Caki2 (cell line): ENCODE data around the gene UBE2E2. TPM values are rescaled to one million over a fixed set of nuclear protein-coding genes. Genes with fewer than 3 reads are reported as not detected.

ENCODE experiments used
- DNase-seq: peaks from one replicate; pipeline ENCODE4 v3.0.0-alpha.2; 2015; ENCODE audit warnings: low read depth
- in situ Hi-C: cut with HindIII; loops from 2 replicates; pipeline ENCODE4 v1.10.0; 2016; ENCODE audit warnings: low sequenced_read_pairs, low pct_unique_long_range_greater_than_20kb, mixed read lengths
- total RNA-seq: library from RNA; depleted of rRNA; stranded (reverse); fragments of >200 nt; shearing (Covaris generic); gene quantifications from 2 replicates; pipeline ENCODE4 v1.2.3, GENCODE V29; 2014; ENCODE audit warnings: low replicate concordance

The UBE2E2 gene
- total RNA-seq, 1 experiment from 2014 or later = 37.9 TPM

DNA sequence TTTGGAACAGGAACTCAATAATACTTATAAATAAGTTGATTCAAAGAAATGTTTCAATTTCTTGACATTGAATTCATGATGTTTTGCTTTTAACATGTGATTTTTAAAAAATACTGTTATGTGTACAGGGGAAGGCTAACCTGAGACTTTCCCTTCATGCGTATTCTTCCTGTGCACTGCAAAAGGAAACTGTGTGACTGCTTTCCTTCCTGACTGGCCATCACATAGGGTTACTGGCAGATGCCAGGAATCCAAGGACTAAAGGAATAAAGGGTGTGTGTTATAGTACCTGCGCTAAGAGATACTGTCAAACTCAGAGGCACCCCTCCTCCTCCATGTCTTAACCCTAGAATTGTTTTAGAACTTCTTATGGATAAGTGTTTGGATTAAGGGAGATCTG, 236.0 kb downstream of the UBE2E2 start:
- in situ Hi-C loops = no loop called here
- DNase-seq = no peak

DNA sequence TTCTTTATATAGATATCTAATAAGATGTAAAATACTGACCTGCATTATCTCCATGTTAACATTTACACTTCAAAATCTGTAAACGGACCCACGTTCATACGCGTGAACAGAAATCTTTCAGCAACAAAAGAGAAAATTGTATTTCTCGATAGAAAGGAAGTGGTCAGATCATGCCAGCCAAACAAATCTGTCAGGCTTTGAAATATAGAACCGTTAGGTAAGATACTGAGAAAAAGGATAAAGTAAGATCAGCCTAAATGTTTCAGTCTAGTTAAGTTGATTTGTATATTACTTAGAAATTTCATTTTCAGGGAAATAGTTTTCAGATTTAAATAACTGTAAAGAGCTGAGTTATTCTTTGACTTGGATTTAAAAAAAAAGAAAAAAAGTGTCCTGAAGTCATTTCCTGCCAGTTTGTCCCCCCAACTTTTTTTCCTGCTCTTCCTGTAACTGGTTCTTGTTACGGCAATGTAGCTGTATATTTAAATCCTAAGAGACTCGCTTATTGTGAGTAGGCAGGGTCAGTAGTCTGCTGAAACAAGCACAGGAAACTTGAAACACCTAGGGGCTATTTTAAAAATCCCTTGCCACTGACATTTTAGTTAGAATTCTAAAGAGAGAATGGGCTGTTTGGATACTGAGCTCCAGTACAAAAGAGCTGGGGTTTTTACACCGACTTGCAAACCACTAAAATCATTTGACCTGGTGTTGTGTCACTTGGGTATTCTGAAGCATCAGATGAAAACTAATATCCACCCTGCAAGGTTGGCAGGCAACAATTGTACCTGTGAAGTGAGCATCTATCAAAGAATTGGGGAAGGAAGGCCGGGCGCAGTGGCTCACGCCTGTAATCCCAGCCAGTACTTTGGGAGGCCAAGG, 237.5 kb downstream of the UBE2E2 start:
- no peak for DNase-seq
- in situ Hi-C loops = no loop called here

DNA sequence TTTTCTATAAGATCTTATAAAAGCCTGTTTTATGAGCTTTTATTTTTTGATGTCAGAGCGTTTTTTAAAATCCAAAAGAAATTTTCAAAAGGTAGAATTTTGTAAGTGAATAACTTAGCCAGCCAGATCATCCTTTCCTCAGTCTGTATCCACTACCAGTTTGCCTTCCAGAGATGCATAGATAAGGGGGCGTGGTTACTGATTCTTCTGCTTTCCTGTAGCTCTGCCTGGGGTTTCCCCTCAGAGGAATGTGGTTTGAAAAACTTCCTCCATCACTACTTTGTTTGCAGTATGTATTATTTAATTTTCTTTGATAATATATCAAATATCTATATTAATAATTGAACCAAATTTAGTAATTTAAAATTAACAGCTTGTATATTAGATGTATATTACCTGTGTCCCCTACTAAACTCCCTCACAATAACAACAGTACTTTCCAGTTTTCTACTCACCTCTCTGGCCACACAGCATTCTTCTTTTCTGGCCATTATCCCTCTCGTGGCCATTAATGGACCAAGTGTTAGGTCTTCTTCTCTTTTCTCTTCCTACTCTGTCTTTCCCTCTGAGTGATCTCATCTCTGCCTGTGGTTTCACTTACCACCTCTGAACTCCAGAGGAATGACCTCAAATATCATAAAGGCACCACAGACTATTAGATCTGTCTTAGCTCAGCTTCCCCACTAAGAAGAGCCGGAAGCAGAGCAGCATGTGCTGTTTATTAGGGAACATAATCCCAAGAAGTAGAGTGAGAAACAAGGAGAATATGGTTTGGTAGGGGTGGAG, 239.7 kb downstream of the UBE2E2 start:
- in situ Hi-C loops = no loop called here
- no peak for DNase-seq

DNA sequence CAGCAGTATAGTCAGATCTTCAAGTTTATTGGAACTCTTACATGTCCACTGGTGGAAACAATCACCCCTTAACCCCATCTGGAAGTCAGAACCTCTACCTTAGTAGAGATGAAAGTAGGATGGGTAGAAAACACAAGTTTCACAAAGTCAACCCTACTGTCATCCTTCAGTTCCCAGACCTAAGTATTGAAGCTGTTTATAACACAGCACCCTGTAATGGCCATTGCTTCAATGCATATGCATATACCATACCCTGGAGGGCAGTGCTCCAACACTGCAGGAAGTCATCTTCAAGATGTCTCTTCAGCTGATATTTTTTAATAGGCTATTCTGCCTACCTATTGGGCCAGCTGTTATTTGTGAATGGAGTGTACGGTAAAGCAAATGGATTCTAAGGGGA, 241.3 kb downstream of the UBE2E2 start:
- in situ Hi-C loops = no loop called here
- DNase-seq = no peak

DNA sequence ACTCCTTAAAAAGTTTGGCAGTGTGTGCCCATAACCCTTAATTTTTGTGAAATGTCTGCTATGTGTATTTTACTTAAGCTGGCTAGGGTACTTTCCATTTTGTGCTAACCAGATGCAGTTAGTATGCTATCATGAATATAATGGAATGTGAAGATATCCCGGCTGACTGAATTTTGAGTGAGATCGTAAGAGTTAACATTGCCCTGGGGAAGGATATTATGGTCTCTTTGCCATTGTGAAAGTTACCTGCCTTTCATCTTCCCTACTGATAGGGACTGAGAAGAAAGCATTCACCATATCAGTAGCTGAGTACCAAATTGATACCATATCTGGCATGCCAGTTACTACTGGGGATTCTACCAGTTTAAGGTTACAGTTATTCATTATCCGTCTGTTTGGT, 243.2 kb downstream of the UBE2E2 start:
- in situ Hi-C loops = no loop called here
- DNase-seq = no peak

DNA sequence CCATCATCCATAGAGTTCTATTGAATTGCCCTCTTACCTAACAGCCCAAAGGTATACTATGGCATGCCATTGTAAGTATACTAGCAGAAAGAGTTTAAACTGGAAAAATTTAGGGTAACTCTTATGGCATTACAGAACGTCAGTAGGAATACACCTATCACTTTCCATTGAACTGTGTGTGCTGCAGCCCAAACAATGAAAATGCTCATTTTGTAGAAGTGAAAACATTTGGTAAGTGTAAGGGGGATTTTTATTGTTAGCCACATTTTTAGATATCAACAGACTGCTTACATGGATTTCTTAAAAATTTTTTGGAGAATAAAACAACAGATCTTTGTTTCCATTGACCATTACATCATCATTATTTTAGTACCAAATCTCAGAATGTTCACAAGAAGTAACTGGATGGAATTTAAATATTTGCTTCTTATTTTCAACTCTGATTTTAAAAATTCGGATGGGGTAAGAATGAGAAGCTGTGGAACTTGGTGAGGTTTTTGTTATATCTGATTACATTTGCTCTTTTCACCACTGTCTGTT, 245.9 kb downstream of the UBE2E2 start:
- DNase-seq = no peak
- in situ Hi-C loops = no loop called here

DNA sequence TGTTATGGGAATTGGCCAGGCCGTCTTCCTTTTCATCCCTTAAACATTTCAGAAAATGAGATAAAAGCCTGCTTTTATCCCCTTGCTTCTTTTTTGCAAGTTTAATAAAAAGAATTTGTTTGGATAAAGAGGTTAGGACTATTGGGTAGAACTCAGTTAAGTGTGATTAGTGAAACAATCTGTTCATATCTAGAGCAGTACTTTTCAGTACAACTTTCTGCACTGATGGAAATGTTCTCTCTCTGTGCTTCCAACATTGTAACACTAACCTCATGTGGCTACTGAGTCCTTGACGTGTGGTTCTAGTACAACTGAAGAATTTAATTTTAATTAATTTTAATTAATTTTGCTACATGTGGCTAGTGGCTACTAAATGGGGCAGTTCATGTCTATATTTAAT, 246.9 kb downstream of the UBE2E2 start:
- in situ Hi-C loops = no loop called here
- no peak for DNase-seq

DNA sequence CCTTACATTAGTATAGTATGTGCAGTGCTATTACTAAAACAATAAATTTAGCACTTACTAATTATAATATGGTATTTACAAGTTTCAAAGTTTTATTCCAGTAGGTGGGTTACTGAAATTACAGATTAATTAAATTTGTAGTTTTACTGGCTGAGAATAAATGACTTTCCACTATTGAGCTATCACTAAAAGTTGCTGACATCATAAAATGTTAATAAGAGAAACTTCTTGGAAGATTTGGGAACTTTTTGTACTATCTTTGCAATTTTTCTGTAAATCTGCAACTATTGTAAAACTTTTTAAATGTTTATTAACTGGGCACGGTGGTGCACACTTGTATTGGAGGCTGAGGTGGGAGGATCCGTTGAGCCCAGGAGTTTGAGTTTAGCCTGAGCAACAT, 247.7 kb downstream of the UBE2E2 start:
- DNase-seq = no peak
- in situ Hi-C loops = no loop called here

DNA sequence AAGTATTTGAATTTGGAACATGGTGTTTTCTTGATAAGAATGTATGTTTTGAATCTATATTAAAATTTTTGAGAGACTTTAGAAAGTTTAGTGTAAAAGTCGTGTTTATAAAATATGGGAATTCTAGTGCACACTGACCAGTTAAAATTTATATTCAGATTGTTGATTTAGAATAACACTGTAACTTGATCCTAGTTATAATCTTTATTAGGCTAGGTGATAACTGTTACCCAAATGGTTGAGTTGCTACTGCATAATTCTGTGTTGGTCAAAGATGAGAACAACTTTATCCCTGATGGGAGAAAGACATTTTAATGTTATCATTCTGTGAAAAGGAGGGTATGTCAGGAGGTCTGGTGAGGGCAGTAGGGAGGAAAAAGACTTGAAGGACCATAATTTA, 249.3 kb downstream of the UBE2E2 start:
- no peak for DNase-seq
- in situ Hi-C loops = no loop called here

DNA sequence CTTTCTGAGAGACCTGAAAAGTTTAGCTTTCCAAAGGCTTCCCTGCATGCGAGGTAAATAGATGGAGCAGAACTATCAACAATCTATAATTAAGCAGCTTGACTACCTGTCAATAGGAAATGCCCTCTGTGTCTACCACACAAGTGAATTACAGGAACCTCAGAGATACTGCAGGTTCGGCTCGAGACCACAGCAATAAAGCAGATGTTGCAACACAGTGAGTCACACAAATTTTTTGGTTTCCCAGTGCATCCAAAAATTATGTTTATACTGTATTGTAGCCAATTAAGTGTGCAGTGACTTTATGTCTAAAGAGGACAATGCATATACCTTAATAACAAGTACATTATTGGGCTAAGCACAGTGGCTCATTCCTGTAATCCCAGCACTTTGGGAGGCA, 252.0 kb downstream of the UBE2E2 start:
- no peak for DNase-seq
- in situ Hi-C loops = no loop called here

DNA sequence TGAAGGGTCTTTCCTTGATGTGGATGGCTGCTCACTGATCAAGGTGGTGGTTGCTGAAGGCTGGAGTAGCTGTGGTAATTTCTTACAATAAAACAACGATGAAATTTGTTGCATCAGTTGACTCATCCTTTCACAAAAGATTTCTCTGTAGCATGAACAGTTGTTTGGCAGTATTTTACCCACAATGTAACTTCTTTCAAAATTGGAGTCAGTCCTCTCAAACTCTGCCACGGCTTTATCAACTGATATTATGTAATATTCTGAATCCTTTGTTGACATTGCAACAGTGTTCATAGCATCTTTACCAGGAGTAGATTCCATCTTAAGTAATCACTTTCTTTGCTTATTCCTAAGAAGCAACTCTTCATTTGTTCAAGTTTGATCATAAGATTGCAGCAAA, 252.6 kb downstream of the UBE2E2 start:
- DNase-seq = no peak
- in situ Hi-C loops = no loop called here

DNA sequence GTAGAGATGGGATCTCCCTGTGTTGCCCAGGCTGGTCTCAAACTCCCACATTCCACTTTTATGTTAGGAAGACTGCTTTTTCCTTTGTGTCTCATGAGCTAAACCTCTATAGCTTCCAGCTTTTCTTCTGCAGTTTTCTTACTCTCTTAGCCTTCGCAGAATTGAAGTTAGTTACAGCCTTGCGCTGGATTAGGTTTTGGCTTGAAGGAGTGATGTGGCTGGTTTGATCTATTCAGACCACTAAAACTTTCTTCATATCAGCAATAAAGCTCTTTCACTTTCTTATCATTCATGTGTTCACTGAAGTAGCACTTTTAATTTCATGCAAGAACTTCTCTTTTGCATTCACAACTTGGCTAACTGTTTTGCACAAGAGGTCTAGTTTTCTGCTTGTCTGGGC, 254.6 kb downstream of the UBE2E2 start:
- DNase-seq = no peak
- in situ Hi-C loops = no loop called here

DNA sequence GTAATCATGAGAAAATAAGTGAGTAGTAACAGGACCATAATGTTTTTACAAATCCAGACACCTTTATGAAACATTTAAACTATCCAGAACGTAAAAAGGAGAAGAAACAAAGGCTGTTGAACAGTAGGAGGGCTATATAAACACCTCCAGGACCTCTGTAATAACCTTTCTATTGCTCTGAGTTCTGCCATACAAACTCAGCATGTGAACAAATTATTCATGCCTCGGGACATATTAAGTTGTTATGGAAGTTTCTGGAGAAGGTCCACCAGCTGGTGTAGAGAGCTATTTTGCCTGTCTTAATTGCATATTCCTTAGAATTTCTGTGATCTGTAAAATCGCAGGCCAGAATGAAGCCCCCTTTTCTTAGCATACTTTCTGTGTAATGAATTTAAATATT, 256.3 kb downstream of the UBE2E2 start:
- DNase-seq = no peak

DNA sequence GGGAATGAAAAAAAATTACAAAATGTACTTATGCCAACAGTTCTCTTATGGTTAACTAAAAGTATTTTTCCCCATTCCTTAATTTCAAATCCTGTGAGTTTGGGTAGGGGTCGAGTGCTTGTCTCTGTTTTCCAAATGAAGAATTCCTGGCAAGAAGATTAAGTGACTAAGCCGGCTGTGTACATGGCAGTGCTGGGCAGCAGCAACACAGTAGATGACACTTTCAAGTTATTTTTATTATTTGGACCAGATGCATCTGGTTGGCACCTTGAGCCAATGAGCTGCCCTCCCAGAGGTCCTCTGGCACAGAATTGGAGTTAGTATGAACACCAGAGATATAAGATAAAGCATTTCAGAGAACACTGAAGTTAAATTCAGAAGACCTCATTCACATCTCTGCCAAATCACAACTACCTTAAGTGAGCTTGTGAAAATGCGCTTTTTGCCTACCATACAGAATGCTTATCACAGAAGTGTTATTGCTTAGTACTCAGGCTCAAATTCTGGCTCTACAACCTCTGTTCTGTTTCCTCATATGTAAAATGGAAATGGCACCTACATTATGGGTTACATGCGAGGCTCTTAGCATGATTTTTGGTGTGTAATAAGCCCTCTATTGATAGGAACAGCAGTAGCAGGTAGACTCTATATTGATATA, 256.9 kb downstream of the UBE2E2 start:
- no peak for DNase-seq
- in situ Hi-C loops = no loop called here

More for the DNA sequence above, 256.3 kb downstream of the UBE2E2 start:
- in situ Hi-C loops = no loop called here

DNA sequence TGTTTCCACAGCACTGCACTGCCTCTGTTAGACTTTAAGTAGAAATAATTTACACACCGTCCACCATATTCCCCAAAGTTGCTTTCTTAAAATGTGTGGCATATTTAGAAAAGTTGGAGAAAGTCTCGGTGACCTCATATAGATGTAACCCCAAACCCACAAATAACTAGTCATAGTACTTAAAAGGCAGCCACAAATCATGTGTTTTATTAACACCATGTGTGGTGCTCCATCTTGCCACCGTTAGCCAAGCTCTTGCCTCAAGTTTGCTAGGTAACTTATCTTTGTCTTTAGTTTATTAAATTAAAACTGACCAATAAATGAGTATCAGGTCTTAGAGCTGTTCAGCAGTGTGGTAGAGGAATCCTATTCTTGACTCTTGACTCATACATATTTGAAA, 257.9 kb downstream of the UBE2E2 start:
- in situ Hi-C loops = no loop called here
- no peak for DNase-seq

DNA sequence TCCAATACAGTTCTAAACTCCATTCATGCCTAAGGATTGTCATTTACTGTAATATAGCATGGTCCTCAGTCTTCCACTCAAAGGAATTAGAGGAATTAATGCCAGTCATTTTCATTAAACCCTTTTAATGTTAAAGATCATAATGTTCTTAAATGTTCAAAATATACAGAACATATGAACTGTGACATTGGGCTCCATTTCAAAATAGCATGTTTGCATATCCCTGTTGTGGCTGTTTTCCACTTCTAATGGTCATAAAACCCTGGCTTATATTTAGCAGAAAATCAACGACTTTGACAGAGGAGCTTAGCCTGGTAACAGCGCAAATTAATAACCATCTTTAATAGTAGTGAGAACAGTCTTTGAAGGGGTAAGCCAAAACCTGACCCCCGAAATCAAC, 260.7 kb downstream of the UBE2E2 start:
- no peak for DNase-seq
- in situ Hi-C loops = no loop called here

DNA sequence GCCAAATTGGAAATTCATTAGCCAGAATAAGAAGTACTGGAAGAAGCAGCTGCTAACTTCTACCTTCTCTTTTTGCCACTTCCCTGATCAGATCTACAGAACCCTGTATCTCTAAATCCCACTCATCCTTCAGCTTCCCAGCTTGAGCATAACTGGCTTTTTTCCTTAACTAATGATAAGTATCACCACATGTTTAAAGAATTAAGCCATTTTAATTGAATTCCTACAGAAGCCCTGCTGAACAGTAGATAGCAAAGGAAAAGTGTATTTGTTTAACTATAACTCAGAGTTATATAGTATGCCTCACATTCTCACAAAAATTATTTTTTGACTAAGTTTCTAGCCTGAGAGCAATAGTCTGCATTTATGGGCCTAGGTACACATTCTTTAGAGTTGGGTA, 262.4 kb downstream of the UBE2E2 start:
- DNase-seq = no peak
- in situ Hi-C loops = no loop called here

DNA sequence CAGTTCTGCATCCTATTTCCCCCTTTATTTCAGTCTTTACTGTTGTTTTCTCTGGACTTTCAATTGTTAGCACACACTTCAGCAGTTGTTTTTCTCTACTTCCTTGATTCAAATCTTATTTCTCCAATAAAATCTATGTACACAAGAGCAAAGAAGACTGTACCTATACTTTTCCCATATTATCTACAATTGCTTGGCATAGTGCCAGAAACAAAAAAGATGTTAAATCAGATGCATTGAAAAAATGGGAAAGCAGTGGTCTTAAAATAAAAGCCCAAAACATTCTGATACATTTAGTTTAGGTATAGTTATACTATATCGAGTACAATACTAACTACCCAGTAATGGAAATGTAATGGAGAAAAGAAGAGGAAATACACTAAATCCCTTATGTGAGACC, 265.1 kb downstream of the UBE2E2 start:
- DNase-seq = no peak
- in situ Hi-C loops = no loop called here
